Nephron progenitor cell (in vitro differentiated cells): ENCODE measurements around the gene RGS14.

Source experiments
- DNase-seq: peaks from one replicate; pipeline ENCODE4 v3.0.0; 2021
- H3K27ac Mint-ChIP-seq: 2 replicates; pipeline ENCODE4 v1.8.0; 2021; ENCODE audit warnings: mild to moderate bottlenecking, moderate library complexity, mixed read lengths
- H3K27me3 Mint-ChIP-seq: 2 replicates; pipeline ENCODE4 v1.8.0; 2021; ENCODE audit warnings: mild to moderate bottlenecking, low read depth, mixed read lengths; ENCODE audit not compliant: poor library complexity
- H3K36me3 Mint-ChIP-seq: 2 replicates; pipeline ENCODE4 v1.8.0; 2021; ENCODE audit warnings: low read depth, mixed read lengths
- H3K4me1 Mint-ChIP-seq: 2 replicates; pipeline ENCODE4 v1.8.0; 2021; ENCODE audit warnings: mixed read lengths
- H3K4me3 Mint-ChIP-seq: 2 replicates; pipeline ENCODE4 v1.8.0; 2021; ENCODE audit warnings: mild to moderate bottlenecking, moderate library complexity, mixed read lengths
- H3K9me3 Mint-ChIP-seq: 2 replicates; pipeline ENCODE4 v1.8.0; 2021; ENCODE audit warnings: mild to moderate bottlenecking, moderate library complexity, mixed read lengths
- TF ChIP-seq, protein P1 (sequence below): fragments of 200-600 bp; sonication (generic); IDR thresholded peaks from 2 replicates; pipeline ENCODE4 v1.5.0; 2021; ENCODE audit warnings: antibody characterized with exemption

RGS14 gene

DNA sequence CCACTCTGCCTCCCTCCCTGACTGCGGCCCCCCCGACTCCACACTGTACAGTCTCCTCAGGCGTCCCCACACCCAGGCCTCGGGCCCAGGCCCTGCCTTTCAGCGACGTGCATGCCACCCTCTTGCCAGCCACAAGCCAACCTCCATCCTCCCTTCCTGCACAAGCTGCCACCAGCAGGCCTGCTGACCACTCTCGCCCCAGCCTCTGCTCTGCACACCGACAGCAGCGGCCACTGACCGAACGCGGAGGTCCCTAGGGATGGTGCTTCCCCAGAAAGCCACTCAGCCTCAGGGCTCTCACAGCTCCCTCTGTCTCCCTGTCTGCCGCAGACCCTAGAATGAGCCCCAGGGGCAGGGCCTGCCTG, 24.8 kb upstream of the RGS14 start:
- TF ChIP-seq, protein P1, sequence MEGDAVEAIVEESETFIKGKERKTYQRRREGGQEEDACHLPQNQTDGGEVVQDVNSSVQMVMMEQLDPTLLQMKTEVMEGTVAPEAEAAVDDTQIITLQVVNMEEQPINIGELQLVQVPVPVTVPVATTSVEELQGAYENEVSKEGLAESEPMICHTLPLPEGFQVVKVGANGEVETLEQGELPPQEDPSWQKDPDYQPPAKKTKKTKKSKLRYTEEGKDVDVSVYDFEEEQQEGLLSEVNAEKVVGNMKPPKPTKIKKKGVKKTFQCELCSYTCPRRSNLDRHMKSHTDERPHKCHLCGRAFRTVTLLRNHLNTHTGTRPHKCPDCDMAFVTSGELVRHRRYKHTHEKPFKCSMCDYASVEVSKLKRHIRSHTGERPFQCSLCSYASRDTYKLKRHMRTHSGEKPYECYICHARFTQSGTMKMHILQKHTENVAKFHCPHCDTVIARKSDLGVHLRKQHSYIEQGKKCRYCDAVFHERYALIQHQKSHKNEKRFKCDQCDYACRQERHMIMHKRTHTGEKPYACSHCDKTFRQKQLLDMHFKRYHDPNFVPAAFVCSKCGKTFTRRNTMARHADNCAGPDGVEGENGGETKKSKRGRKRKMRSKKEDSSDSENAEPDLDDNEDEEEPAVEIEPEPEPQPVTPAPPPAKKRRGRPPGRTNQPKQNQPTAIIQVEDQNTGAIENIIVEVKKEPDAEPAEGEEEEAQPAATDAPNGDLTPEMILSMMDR, result no peak
- peaks cover 31% of the 10 kb centered on the region for H3K36me3 Mint-ChIP-seq
- H3K4me1 Mint-ChIP-seq, result no peaks in the 10 kb centered on the region
- H3K27ac Mint-ChIP-seq, result no peak overlapping the region
- DNase-seq, result no peak
- H3K27me3 Mint-ChIP-seq, result peaks cover 3% of the 10 kb centered on the region
- no peak overlapping the region for H3K4me3 Mint-ChIP-seq
- no peaks in the 10 kb centered on the region for H3K9me3 Mint-ChIP-seq

GRCh38 chr5:177333420-177334154, 24.1 kb upstream of the RGS14 start:
- Mint-ChIP-seq H3K4me1 (no peaks in the 10 kb centered on the region), H3K4me3 (no peak overlapping the region), H3K36me3 (peaks cover 31% of the 10 kb centered on the region)

DNA sequence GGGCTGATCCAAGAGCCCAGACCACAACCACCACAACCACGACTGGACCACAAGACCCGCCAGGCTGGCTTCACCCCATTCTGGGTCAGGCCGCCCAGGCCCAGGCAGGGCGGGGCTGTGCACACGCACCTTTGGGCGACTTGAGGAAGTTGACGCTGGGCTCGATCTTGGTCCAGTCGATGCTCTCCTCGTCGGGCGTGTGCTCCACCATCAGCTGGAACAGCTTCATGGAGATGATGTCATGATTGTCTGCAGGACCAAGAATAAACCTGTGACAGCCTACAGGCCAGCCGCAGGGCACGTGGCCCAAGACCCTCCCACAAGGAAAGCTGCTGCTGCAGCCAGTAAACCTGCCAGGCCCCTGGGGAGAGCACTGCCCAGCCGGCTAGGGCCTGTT, 23.6 kb upstream of the RGS14 start:
- no peak for DNase-seq
- peaks cover 31% of the 10 kb centered on the region for H3K36me3 Mint-ChIP-seq
- no peaks in the 10 kb centered on the region for H3K4me1 Mint-ChIP-seq
- no peaks in the 10 kb centered on the region for H3K9me3 Mint-ChIP-seq
- TF ChIP-seq, protein P1, result no peak
- no peak overlapping the region for H3K4me3 Mint-ChIP-seq
- peak overlapping the region; percentile 70 for H3K27ac Mint-ChIP-seq
- peaks cover 3% of the 10 kb centered on the region for H3K27me3 Mint-ChIP-seq

More at GRCh38 chr5:177333420-177334154, 24.1 kb upstream of the RGS14 start:
- no peak for DNase-seq
- TF ChIP-seq, protein P1, result no peak
- H3K27ac Mint-ChIP-seq, result peak overlapping the region; percentile 70
- no peaks in the 10 kb centered on the region for H3K9me3 Mint-ChIP-seq
- H3K27me3 Mint-ChIP-seq, result peaks cover 3% of the 10 kb centered on the region

DNA sequence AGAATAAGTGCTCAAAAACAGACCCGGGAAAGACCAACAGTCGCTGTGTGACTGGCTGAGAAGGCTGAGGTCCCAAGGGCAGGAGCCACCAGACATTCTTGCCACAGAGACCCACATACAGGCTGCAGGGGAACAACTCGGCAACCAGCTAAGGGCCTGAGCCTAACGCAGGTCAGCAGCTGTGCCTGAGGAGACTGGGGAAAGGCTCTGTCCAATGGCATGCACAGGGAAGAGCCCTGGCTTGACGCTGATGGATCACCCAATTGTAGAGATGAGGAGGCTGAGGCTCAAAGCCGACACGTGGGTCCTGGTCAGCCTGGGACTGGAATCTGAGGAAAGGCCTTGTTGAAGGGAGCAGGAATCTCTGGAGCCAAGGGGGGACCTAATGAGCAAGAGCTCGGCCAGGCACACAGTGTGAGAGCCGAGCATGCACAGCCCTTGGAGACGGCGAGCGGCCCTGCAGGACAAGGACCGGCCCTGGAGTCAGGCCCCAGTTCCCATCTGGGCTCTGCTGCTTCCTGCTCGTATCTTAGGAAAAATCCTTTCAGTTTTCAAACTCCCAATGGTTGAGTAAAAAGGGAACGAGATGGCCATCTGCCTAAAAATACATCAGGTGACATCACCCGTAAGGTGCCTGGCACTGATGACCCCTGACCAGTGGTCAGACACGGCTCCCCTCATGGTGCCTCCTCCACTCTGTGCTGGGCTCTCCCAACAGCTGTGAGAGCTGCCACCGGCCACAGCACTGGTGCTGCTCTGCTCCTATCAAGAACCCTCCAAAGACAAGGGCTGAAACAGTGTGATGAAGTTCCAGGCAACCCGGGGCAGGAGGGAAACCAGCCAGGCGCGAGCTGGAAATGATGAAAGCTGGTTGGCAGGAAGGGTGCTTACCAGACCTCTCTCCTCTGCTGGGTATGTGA, 22.7 kb upstream of the RGS14 start:
- DNase-seq, result no peak
- Mint-ChIP-seq H3K4me1 (no peaks in the 10 kb centered on the region), H3K27ac (peak overlapping the region; percentile 66), H3K9me3 (no peaks in the 10 kb centered on the region), H3K36me3 (peaks cover 34% of the 10 kb centered on the region), H3K27me3 (peaks cover 3% of the 10 kb centered on the region), H3K4me3 (no peak overlapping the region)
- TF ChIP-seq, protein P1, result no peak

DNA sequence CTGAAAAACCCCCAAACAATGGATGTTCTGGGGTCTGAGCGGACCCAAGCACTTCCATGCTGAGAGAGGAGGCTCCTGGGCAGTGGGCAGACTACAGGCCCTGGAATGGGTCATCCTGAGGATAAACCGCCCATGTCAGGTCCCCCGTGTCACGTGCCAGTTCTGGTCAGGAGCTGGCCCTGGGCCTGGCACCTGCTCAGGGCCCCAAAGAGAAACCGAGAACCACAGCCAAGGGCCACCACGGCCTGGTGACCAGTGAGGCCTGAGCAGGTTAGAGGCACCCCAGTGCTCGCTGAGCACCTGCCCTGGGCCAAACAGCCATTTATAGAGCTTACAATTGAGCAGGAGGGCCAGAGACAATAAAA, 22.0 kb upstream of the RGS14 start:
- no peaks in the 10 kb centered on the region for H3K9me3 Mint-ChIP-seq
- H3K4me3 Mint-ChIP-seq, result no peak overlapping the region
- TF ChIP-seq, protein P1, result no peak
- H3K27ac Mint-ChIP-seq, result no peak overlapping the region
- DNase-seq, result no peak
- H3K4me1 Mint-ChIP-seq, result no peaks in the 10 kb centered on the region
- peaks cover 3% of the 10 kb centered on the region for H3K27me3 Mint-ChIP-seq
- H3K36me3 Mint-ChIP-seq, result peaks cover 31% of the 10 kb centered on the region
